Cardiac septum (tissue), 1 donor: ENCODE data around the gene SYNGAP1. TPM values are rescaled to one million over a fixed set of nuclear protein-coding genes. Genes with fewer than 3 reads are reported as not detected.
"Not testable (repeated sequence)": the region's sequence is repeated elsewhere in the genome, so short reads cannot be mapped to it uniquely, and the experiment has no call there.

Experiments
- DNase-seq: peaks from one replicate; pipeline ENCODE4 v3.0.0-alpha.2; 2020; ENCODE audit warnings: low spot score
- intact Hi-C: fragments of 100-400 bp; cut with DNase I; formaldehyde crosslinking; loops from one replicate; pipeline ENCODE4 v1.14.0; 2022
- total RNA-seq: library from RNA; stranded (reverse); fragmentation: NEBNext Ultra II Directional; extraction: Animal tissue kit (Norgen Biotek cat#: 25700); gene quantifications from one replicate; pipeline ENCODE4 v1.2.1, GENCODE V29; 2021
- donor health status: DM: no; HTN: no; CAD: no.

Gene SYNGAP1
- total RNA-seq, 1 donor from 2014 or later, result 9.0 TPM

GRCh38 chr6:33397541-33397940 lies 22.3 kb upstream of the SYNGAP1 start:
- no peak for DNase-seq
- intact Hi-C loops, result no loop called here

GRCh38 chr6:33398601-33399000 lies 21.3 kb upstream of the SYNGAP1 start:
- intact Hi-C loops, DNase-seq: not testable (repeated sequence)

GRCh38 chr6:33399881-33400280 lies 20.0 kb upstream of the SYNGAP1 start:
- intact Hi-C loops, DNase-seq: not testable (repeated sequence)

- intact Hi-C loops, result no loop called here
- DNase-seq, result no peak
Measured at GRCh38 chr6:33404884-33405283, 15.0 kb upstream of the SYNGAP1 start.

GRCh38 chr6:33405386-33405940 lies 14.4 kb upstream of the SYNGAP1 start:
- no peak for DNase-seq
- intact Hi-C loops, result no loop called here

- no peak for DNase-seq
- intact Hi-C loops, result no loop called here
Measured at GRCh38 chr6:33406126-33406525, 13.7 kb upstream of the SYNGAP1 start.

GRCh38 chr6:33407132-33407718 lies 12.6 kb upstream of the SYNGAP1 start:
- intact Hi-C loops, result no loop called here
- DNase-seq, result no peak

GRCh38 chr6:33410050-33410710 lies 9.7 kb upstream of the SYNGAP1 start:
- peak; percentile 99 for DNase-seq
- intact Hi-C loops, result loop anchor here (1.0 to 10.0 kb wide), 3 partner anchors 8 to 285 kb away; partner anchors contain the start of genes CUTA and KIFC1

- DNase-seq, result no peak
- intact Hi-C loops, result loop anchor here (1.0 to 10.0 kb wide), 3 partner anchors 7 to 284 kb away; partner anchors contain the start of genes CUTA and KIFC1
Measured at GRCh38 chr6:33410711-33411631, 8.9 kb upstream of the SYNGAP1 start, which contains the start of gene PHF1. PHF1 (plus strand) TSS chr6:33411014; CDS start chr6:33412264, 1,250 bp downstream.

GRCh38 chr6:33411632-33412005 lies 8.2 kb upstream of the SYNGAP1 start:
- no peak for DNase-seq
- intact Hi-C loops, result loop anchor here (10.0 kb wide), 1 partner anchor 283 kb away; no protein-coding TSS in a partner anchor

- intact Hi-C loops, result loop anchor here (10.0 kb wide), 1 partner anchor 282 kb away; no protein-coding TSS in a partner anchor
Measured at GRCh38 chr6:33412140-33413009, 7.5 kb upstream of the SYNGAP1 start.

GRCh38 chr6:33413241-33414120 lies 6.4 kb upstream of the SYNGAP1 start:
- intact Hi-C loops, result loop anchor here (10.0 kb wide), 1 partner anchor 281 kb away; no protein-coding TSS in a partner anchor

More at GRCh38 chr6:33412140-33413009, 7.5 kb upstream of the SYNGAP1 start:
- no peak for DNase-seq

GRCh38 chr6:33414592-33415271 lies 5.1 kb upstream of the SYNGAP1 start:
- intact Hi-C loops, result loop anchor here (10.0 kb wide), 1 partner anchor 280 kb away; no protein-coding TSS in a partner anchor
- no peak for DNase-seq

More at GRCh38 chr6:33413241-33414120, 6.4 kb upstream of the SYNGAP1 start:
- DNase-seq, result no peak

- intact Hi-C loops, result loop anchor here (10.0 kb wide), 1 partner anchor 279 kb away; no protein-coding TSS in a partner anchor
- DNase-seq, result no peak
Measured at GRCh38 chr6:33415831-33416230, 4.0 kb upstream of the SYNGAP1 start.

GRCh38 chr6:33416386-33417127 lies 3.3 kb upstream of the SYNGAP1 start:
- intact Hi-C loops, result loop anchor here (10.0 kb wide), 1 partner anchor 278 kb away; no protein-coding TSS in a partner anchor
- DNase-seq, result no peak
